ENCODE data around the gene SRPK2.
A peak's percentile ranks its signal among the peaks of the same experiment; 100 is the strongest.
"Not testable (repeated sequence)": the region's sequence is repeated elsewhere in the genome, so short reads cannot be mapped to it uniquely, and the experiment has no call there.

The SRPK2 gene

GRCh38 chr7:105260201-105260871, 128.4 kb downstream of the SRPK2 start:
- DNase-seq: not testable (repeated sequence)

GRCh38 chr7:105258919-105259318, 129.8 kb downstream of the SRPK2 start:
- DNase-seq: not testable (repeated sequence)

GRCh38 chr7:105257338-105257737, 131.4 kb downstream of the SRPK2 start:
- DNase-seq: no peak

- DNase-seq: no peak
These were observed 131.9 kb downstream of the SRPK2 start for GRCh38 chr7:105256761-105257231.

GRCh38 chr7:105250706-105251105, 138.0 kb downstream of the SRPK2 start:
- DNase-seq: no peak

GRCh38 chr7:105250239-105250638, 138.5 kb downstream of the SRPK2 start:
- DNase-seq: no peak

GRCh38 chr7:105249216-105249615, 139.5 kb downstream of the SRPK2 start:
- DNase-seq: peak; percentile 22

GRCh38 chr7:105246679-105247078, 142.0 kb downstream of the SRPK2 start:
- no peak for DNase-seq

- no peak for DNase-seq
These were observed 142.5 kb downstream of the SRPK2 start for GRCh38 chr7:105246256-105246655.

GRCh38 chr7:105245398-105246114, 143.2 kb downstream of the SRPK2 start:
- DNase-seq: no peak

- no peak for DNase-seq
These were observed 144.1 kb downstream of the SRPK2 start for GRCh38 chr7:105244594-105244993.

GRCh38 chr7:105241198-105241597, 147.5 kb downstream of the SRPK2 start:
- no peak for DNase-seq

- no peak for DNase-seq
These were observed 150.4 kb downstream of the SRPK2 start for GRCh38 chr7:105238198-105238765.

- no peak for DNase-seq
These were observed 153.8 kb downstream of the SRPK2 start for GRCh38 chr7:105234886-105235285.

- not testable (repeated sequence) for DNase-seq
These were observed 155.9 kb downstream of the SRPK2 start for GRCh38 chr7:105232829-105233291.

GRCh38 chr7:105230486-105230885, 158.2 kb downstream of the SRPK2 start:
- DNase-seq: no peak

GRCh38 chr7:105229641-105230040, 159.1 kb downstream of the SRPK2 start:
- DNase-seq: no peak

- no peak for DNase-seq
These were observed 160.2 kb downstream of the SRPK2 start for GRCh38 chr7:105228555-105228954.

GRCh38 chr7:105227391-105227790, 161.3 kb downstream of the SRPK2 start:
- no peak for DNase-seq

- DNase-seq: peak; percentile 93
These were observed 163.7 kb downstream of the SRPK2 start for GRCh38 chr7:105224884-105225651.

- DNase-seq: no peak
These were observed 165.8 kb downstream of the SRPK2 start for GRCh38 chr7:105222953-105223352.

GRCh38 chr7:105219771-105220160, 169.0 kb downstream of the SRPK2 start:
- DNase-seq: peak; percentile 48
